Measurements from ENCODE around the gene FGA. TPM values are rescaled to one million over a fixed set of nuclear protein-coding genes. Genes with fewer than 3 reads are reported as not detected.

Gene FGA
- total RNA-seq, 1 experiment from 2014 or later, result 3.9 TPM

DNA sequence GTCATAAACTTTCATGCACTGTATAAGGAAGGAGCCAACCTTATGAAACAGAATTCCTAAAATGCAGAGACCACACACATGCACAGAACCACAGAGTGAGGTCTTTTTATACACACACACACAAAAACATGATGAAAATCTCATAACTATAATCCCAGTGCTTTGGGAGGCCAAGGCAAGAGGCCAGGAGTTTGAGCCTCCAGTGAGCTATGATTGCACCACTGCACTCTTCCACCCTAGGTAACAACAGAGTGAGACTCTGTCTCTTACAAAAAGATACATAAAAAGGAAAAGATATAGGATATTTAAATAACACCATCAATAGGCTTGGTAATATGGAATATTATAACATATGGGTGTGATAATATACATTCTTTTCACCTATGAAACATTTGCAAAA lies 10.6 kb downstream of the FGA start:
- no peaks in the 10 kb centered on the region for H3K79me2 ChIP-seq (ENCODE audit: insufficient read depth, low read length)
- no peak overlapping the region for H3K4me2 ChIP-seq (ENCODE audit: low read length)
- TF ChIP-seq, protein P1, sequence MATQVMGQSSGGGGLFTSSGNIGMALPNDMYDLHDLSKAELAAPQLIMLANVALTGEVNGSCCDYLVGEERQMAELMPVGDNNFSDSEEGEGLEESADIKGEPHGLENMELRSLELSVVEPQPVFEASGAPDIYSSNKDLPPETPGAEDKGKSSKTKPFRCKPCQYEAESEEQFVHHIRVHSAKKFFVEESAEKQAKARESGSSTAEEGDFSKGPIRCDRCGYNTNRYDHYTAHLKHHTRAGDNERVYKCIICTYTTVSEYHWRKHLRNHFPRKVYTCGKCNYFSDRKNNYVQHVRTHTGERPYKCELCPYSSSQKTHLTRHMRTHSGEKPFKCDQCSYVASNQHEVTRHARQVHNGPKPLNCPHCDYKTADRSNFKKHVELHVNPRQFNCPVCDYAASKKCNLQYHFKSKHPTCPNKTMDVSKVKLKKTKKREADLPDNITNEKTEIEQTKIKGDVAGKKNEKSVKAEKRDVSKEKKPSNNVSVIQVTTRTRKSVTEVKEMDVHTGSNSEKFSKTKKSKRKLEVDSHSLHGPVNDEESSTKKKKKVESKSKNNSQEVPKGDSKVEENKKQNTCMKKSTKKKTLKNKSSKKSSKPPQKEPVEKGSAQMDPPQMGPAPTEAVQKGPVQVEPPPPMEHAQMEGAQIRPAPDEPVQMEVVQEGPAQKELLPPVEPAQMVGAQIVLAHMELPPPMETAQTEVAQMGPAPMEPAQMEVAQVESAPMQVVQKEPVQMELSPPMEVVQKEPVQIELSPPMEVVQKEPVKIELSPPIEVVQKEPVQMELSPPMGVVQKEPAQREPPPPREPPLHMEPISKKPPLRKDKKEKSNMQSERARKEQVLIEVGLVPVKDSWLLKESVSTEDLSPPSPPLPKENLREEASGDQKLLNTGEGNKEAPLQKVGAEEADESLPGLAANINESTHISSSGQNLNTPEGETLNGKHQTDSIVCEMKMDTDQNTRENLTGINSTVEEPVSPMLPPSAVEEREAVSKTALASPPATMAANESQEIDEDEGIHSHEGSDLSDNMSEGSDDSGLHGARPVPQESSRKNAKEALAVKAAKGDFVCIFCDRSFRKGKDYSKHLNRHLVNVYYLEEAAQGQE (IDR thresholded peaks at IDR 0.05; ENCODE audit: low read depth), result no peak
- no peak for TF ChIP-seq ELF1 (IDR thresholded peaks at IDR 0.05; ENCODE audit: borderline replicate concordance, low read depth)
- no peak for TF ChIP-seq RAD21 (IDR thresholded peaks at IDR 0.05; ENCODE audit: low read depth)
- TF ChIP-seq, protein P2, sequence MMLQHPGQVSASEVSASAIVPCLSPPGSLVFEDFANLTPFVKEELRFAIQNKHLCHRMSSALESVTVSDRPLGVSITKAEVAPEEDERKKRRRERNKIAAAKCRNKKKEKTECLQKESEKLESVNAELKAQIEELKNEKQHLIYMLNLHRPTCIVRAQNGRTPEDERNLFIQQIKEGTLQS (IDR thresholded peaks at IDR 0.05), result no peak
- no peak for TF ChIP-seq CEBPB (IDR thresholded peaks at IDR 0.05; ENCODE audit: low read depth)
- TF ChIP-seq, protein P3, sequence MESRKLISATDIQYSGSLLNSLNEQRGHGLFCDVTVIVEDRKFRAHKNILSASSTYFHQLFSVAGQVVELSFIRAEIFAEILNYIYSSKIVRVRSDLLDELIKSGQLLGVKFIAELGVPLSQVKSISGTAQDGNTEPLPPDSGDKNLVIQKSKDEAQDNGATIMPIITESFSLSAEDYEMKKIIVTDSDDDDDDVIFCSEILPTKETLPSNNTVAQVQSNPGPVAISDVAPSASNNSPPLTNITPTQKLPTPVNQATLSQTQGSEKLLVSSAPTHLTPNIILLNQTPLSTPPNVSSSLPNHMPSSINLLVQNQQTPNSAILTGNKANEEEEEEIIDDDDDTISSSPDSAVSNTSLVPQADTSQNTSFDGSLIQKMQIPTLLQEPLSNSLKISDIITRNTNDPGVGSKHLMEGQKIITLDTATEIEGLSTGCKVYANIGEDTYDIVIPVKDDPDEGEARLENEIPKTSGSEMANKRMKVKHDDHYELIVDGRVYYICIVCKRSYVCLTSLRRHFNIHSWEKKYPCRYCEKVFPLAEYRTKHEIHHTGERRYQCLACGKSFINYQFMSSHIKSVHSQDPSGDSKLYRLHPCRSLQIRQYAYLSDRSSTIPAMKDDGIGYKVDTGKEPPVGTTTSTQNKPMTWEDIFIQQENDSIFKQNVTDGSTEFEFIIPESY (IDR thresholded peaks at IDR 0.05; ENCODE audit: extremely low read depth, insufficient replicate concordance, low read length), result no peak
- no peak for TF ChIP-seq SP1 (IDR thresholded peaks at IDR 0.05; ENCODE audit: low read depth)
- no peak for TF ChIP-seq ZFX (IDR thresholded peaks at IDR 0.05)
- TF ChIP-seq ZNF274 (IDR thresholded peaks at IDR 0.05; ENCODE audit: low read depth, low read length), result no peak
- TF ChIP-seq CBX3 (IDR thresholded peaks at IDR 0.05; ENCODE audit: low read depth), result no peak
- TF ChIP-seq EZH2 (IDR thresholded peaks at IDR 0.05), result no peak
- no peak for TF ChIP-seq SIN3A (IDR thresholded peaks at IDR 0.05; ENCODE audit: low read depth)
- TF ChIP-seq EGR1 (IDR thresholded peaks at IDR 0.05; ENCODE audit: low read depth), result no peak
- no peak for TF ChIP-seq FOSL1 (IDR thresholded peaks at IDR 0.05; ENCODE audit: low read depth)
- no peak for TF ChIP-seq TCF7L2 (IDR thresholded peaks at IDR 0.05; ENCODE audit: borderline replicate concordance, extremely low read depth, insufficient read depth, insufficient read length)
- no peak for TF ChIP-seq SRF (IDR thresholded peaks at IDR 0.05; ENCODE audit: low read depth)
- TF ChIP-seq JUND (IDR thresholded peaks at IDR 0.05), result no peak
- TF ChIP-seq POLR2A (IDR thresholded peaks at IDR 0.05; ENCODE audit: borderline replicate concordance, extremely low read depth, insufficient read depth, insufficient read length), result no peak
- no peak overlapping the region for H3K4me3 ChIP-seq (replicated peaks in 1 of 2; ENCODE audit: low read depth in 1 of 2, low read length in 2 of 2)
- DNase-seq (ENCODE audit: low read depth, low spot score), result no peak
- ChIA-PET POLR2A (no interaction called here), CTCF (no interaction called here), RAD21 (ENCODE audit: low non-redundant PET in 1 of 2, low total read pairs in 2 of 2, uncharacterized antibody in 2 of 2, unreplicated experiment in 2 of 2) (no interaction called here)
- ATAC-seq, result no peak
- H3K27me3 ChIP-seq (ENCODE audit: insufficient read depth, low read length), result no peaks in the 10 kb centered on the region
- no peaks in the 10 kb centered on the region for H3K9me3 ChIP-seq (ENCODE audit: control insufficient read depth in 1 of 2, insufficient read depth in 1 of 2, low read depth in 1 of 2, low read length in 2 of 2)
- H3K36me3 ChIP-seq (ENCODE audit: control insufficient read depth in 1 of 2, insufficient read depth in 2 of 2, low read length in 2 of 2), result no peaks in the 10 kb centered on the region
- H3K27ac ChIP-seq (ENCODE audit: low read depth, low read length), result no peak overlapping the region
- intact Hi-C loops (cut with micrococcal nuclease), result no loop called here
- H3K9me2 ChIP-seq (ENCODE audit: insufficient read depth), result no peaks in the 10 kb centered on the region
- H2AFZ ChIP-seq (ENCODE audit: low read depth, low read length, poor library complexity, severe bottlenecking), result no peak overlapping the region
- no TSS peak for BruUV-seq (replicated peaks)
- no peaks in the 10 kb centered on the region for H3K4me1 ChIP-seq (ENCODE audit: control insufficient read depth in 1 of 2, insufficient read depth in 2 of 2, low read length in 2 of 2)
- no peak overlapping the region for H3K9ac ChIP-seq (ENCODE audit: low read length)
- H4K20me1 ChIP-seq (ENCODE audit: insufficient read depth), result no peaks in the 10 kb centered on the region
